B cell (primary cell): Measurements from ENCODE around the gene AOPEP. TPM values are rescaled to one million over a fixed set of nuclear protein-coding genes. Genes with fewer than 3 reads are reported as not detected.

Source experiments
- ATAC-seq: fragments of 200-7000 bp; cut with Tn5 transposase; one replicate; pipeline ENCODE4 v1.10.0; 2021; ENCODE audit warnings: low read depth, mild to moderate bottlenecking, moderate number of reproducible peaks, moderate library complexity
- CTCF ChIA-PET: fragments of 350-600 bp; sonication (Branson Sonifier 250); formaldehyde crosslinking; loops from one replicate; lab custom pipeline; 2021; ENCODE audit warnings: antibody characterized with exemption, inconsistent platforms; lab: Charles Lee
- POLR2A ChIA-PET: fragments of 350-600 bp; sonication (Branson Sonifier 250); formaldehyde crosslinking; loops from one replicate; lab custom pipeline; 2021; ENCODE audit warnings: antibody characterized with exemption; lab: Charles Lee
- DNase-seq: peaks from one replicate; pipeline ENCODE4 v3.0.0; 2013
- H2AFZ ChIP-seq: 2 replicates; pipeline ENCODE4 v1.6.1; 2012; ENCODE audit warnings: mild to moderate bottlenecking, low read depth, low read length; ENCODE audit not compliant: insufficient read depth, poor library complexity, severe bottlenecking
- H3K27ac ChIP-seq, 2 donors: 1 replicate in 1 of 2; 2 replicates in 1 of 2; pipeline ENCODE4 v1.5.1; 2012 to 2013; ENCODE audit warnings: low read length in 2 of 2, mild to moderate bottlenecking in 2 of 2, moderate library complexity in 1 of 2
- H3K27me3 ChIP-seq, 4 experiments: fragments of 200-600 bp in 1 of 4; sonication (generic) in 1 of 4; replicated peaks in 1 of 4; 1 replicate in 2 of 4; 2 replicates in 2 of 4; pipeline versions ENCODE4 v1.6.1 to v1.7.0; 2013 to 2016; ENCODE audit warnings: low read length in 3 of 4, mild to moderate bottlenecking in 2 of 4, mixed read lengths in 1 of 4, moderate library complexity in 1 of 4; ENCODE audit not compliant: insufficient read depth in 4 of 4, control insufficient read depth in 3 of 4; ENCODE audit errors: control extremely low read depth in 1 of 4
- H3K36me3 ChIP-seq, 2 experiments: replicated peaks in 1 of 2; 1 replicate in 1 of 2; 2 replicates in 1 of 2; pipeline versions ENCODE4 v1.6.1 to v1.7.1; 2013; ENCODE audit warnings: low read length in 1 of 2; ENCODE audit not compliant: insufficient read depth in 2 of 2, control insufficient read depth in 1 of 2; ENCODE audit errors: control extremely low read depth in 1 of 2, extremely low read depth in 1 of 2
- H3K4me1 ChIP-seq, 2 donors: fragments of 200-600 bp in 1 of 2; sonication (generic) in 1 of 2; 1 replicate in 1 of 2; 2 replicates in 1 of 2; pipeline versions ENCODE4 v1.5.1 to v1.6.1; 2013 to 2017; ENCODE audit warnings: low read length in 2 of 2; ENCODE audit not compliant: control insufficient read depth in 2 of 2, insufficient read depth in 2 of 2
- H3K4me2 ChIP-seq: replicated peaks from 2 replicates; pipeline ENCODE3; 2012; ENCODE audit warnings: mild to moderate bottlenecking, low read depth, low read length; ENCODE audit not compliant: poor library complexity, severe bottlenecking
- H3K4me3 ChIP-seq, 5 experiments: fragments of 200-600 bp in 1 of 5; sonication (generic) in 1 of 5; 1 replicate in 3 of 5; 2 replicates in 2 of 5; pipeline versions ENCODE4 v1.5.1 to v1.7.0; 2011 to 2016; ENCODE audit warnings: low read length in 4 of 5, mild to moderate bottlenecking in 4 of 5, low read depth in 2 of 5, control low read depth in 1 of 5, moderate library complexity in 1 of 5; ENCODE audit not compliant: insufficient read depth in 1 of 5; ENCODE audit errors: control extremely low read depth in 1 of 5, extremely low read depth in 1 of 5
- H3K79me2 ChIP-seq: fragments of 200-600 bp; sonication (generic); one replicate; pipeline ENCODE4 v1.6.0; 2016; ENCODE audit warnings: low read length; ENCODE audit not compliant: control insufficient read depth, insufficient read depth
- H3K9ac ChIP-seq: fragments of 200-600 bp; sonication (generic); 2 replicates; pipeline ENCODE4 v1.6.1; 2017; ENCODE audit warnings: mild to moderate bottlenecking, low read length, moderate library complexity
- H3K9me3 ChIP-seq, 3 donors: one replicate each; pipeline versions ENCODE4 v1.6.1 to v1.7.1; 2013; ENCODE audit warnings: low read length in 2 of 3; ENCODE audit not compliant: control insufficient read depth in 2 of 3, insufficient read depth in 1 of 3; ENCODE audit errors: control extremely low read depth in 1 of 3
- H4K20me1 ChIP-seq: 2 replicates; pipeline ENCODE4 v1.6.0; 2012; ENCODE audit warnings: mild to moderate bottlenecking, low read length; ENCODE audit not compliant: insufficient read depth, control insufficient read depth, poor library complexity, severe bottlenecking
- H3K27ac Mint-ChIP-seq: one replicate; pipeline ENCODE4 v1.8.0; 2021; ENCODE audit warnings: mixed read lengths
- H3K27me3 Mint-ChIP-seq: one replicate; pipeline ENCODE4 v1.8.0; 2021; ENCODE audit warnings: mixed read lengths
- H3K4me1 Mint-ChIP-seq: one replicate; pipeline ENCODE4 v1.8.0; 2021; ENCODE audit warnings: mixed read lengths
- H3K4me3 Mint-ChIP-seq: one replicate; pipeline ENCODE4 v1.8.0; 2021; ENCODE audit warnings: mixed read lengths
- H3K9me3 Mint-ChIP-seq: one replicate; pipeline ENCODE4 v1.8.0; 2022; ENCODE audit warnings: mixed read lengths; ENCODE audit not compliant: insufficient read depth
- CTCF ChIP-seq: fragments of 200-600 bp; IDR thresholded peaks from one replicate; pipeline ENCODE4 v1.8.0; 2022; ENCODE audit warnings: antibody characterized with exemption, mild to moderate bottlenecking
- EZH2 ChIP-seq: IDR thresholded peaks from 2 replicates; pipeline ENCODE4 v1.6.1; 2012; ENCODE audit warnings: borderline replicate concordance, low read depth, mild to moderate bottlenecking, moderate library complexity, low read length; ENCODE audit not compliant: insufficient read depth, poor library complexity, severe bottlenecking
- WGBS: methylation state at CpG from one replicate; pipeline ENCODE4 v1.1.5; 2013; ENCODE audit warnings: missing lambda C conversion rate; ENCODE audit not compliant: insufficient coverage; 5-methylcytosine and 5-hydroxymethylcytosine counted together
- intact Hi-C: fragments of 100-400 bp; cut with micrococcal nuclease; formaldehyde crosslinking; loops from one replicate; pipeline ENCODE4 v1.10.0; 2022
- polyA plus RNA-seq: library from polyadenylated mRNA; depleted of rRNA; stranded (reverse); fragments of >200 nt; gene quantifications from 2 replicates; pipeline ENCODE4 v1.2.3, GENCODE V29; 2012
- total RNA-seq, 2 donors: library from RNA; stranded (reverse); fragments of 120-200 nt in 1 of 2; gene quantifications; 1 replicate in 1 of 2; 2 replicates in 1 of 2; pipeline versions ENCODE4 v1.2.3 to v1.2.4, GENCODE V29; 2013 to 2022

Gene AOPEP
- total and polyA plus RNA-seq, 2 donors (not counting 1 experiment from before 2014, with no cell fraction given) = 5.1 to 35.8 TPM

- 98% methylated on average over 8 of the region's 8 CpGs for WGBS
- H4K20me1 ChIP-seq = no peaks in the 10 kb centered on the region
Observed at GRCh38 chr9:95109456-95109855, 383.0 kb downstream of the AOPEP start.

More at GRCh38 chr9:95109456-95109855, 383.0 kb downstream of the AOPEP start:
- no peak overlapping the region for H3K9ac ChIP-seq
- H3K79me2 ChIP-seq = no peaks in the 10 kb centered on the region
- no peak overlapping the region for H3K4me3 Mint-ChIP-seq
- DNase-seq = no peak
- H3K27me3 Mint-ChIP-seq = no peaks in the 10 kb centered on the region
- TF ChIP-seq EZH2 (no peak), CTCF (no peak)
- no peak for ATAC-seq
- H2AFZ ChIP-seq = no peak overlapping the region
- ChIA-PET CTCF (no interaction called here), POLR2A (no interaction called here)
- no peaks in the 10 kb centered on the region for H3K36me3 ChIP-seq
- H3K27ac Mint-ChIP-seq = no peak overlapping the region
- H3K9me3 ChIP-seq = no peaks in the 10 kb centered on the region
- intact Hi-C loops = no loop called here
- no peaks in the 10 kb centered on the region for H3K9me3 Mint-ChIP-seq
- no peak overlapping the region for H3K27ac ChIP-seq
- H3K4me1 Mint-ChIP-seq = no peaks in the 10 kb centered on the region
- no peak overlapping the region for H3K4me2 ChIP-seq
- no peaks in the 10 kb centered on the region for H3K27me3 ChIP-seq
- no peaks in the 10 kb centered on the region for H3K4me1 ChIP-seq
- no peak overlapping the region for H3K4me3 ChIP-seq
